Fibroblast of peridontal ligament (primary cell): ENCODE data around the gene FOXJ1.

ENCODE experiments used
- DNase-seq: peaks from one replicate; pipeline ENCODE4 v3.0.0-alpha.2; 2010; ENCODE audit errors: extremely low read depth

FOXJ1 gene

DNA sequence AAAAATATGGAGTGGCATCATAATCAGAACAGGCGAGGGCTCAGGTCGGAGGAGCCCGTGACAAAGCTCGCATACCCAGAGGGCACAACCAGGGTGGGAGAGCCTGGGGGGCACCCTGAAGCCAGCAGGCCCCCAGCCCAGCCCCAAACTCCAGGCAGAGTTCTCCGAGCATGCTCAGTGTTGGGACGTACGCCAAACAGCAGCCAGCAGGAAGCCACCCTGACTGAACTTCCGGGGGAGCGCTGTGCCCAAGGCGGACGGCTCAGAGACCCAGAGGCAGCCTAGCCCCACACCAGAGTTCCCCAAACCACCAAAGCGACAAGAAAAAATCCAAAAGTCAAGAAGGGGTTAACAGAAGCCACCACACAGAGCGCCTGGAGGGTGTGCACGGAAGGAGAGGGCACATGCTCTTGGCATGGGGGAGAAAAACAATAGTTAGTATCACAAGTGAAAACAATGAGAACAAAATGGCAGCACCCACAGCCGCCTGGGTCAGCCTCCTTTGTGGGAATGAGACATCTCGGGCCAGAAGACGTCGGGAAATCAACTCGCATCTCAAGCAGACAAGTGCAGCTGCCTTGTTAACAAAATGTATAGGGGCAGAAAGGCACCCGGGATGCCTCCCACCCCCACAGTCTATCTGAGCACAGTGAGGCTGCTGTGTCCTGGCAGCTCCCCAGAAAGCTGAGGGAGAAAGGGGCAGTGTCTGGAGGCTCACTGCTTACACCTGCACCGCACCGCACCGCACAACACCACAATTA is 49.3 kb downstream of the FOXJ1 start:
- DNase-seq, result no peak

DNA sequence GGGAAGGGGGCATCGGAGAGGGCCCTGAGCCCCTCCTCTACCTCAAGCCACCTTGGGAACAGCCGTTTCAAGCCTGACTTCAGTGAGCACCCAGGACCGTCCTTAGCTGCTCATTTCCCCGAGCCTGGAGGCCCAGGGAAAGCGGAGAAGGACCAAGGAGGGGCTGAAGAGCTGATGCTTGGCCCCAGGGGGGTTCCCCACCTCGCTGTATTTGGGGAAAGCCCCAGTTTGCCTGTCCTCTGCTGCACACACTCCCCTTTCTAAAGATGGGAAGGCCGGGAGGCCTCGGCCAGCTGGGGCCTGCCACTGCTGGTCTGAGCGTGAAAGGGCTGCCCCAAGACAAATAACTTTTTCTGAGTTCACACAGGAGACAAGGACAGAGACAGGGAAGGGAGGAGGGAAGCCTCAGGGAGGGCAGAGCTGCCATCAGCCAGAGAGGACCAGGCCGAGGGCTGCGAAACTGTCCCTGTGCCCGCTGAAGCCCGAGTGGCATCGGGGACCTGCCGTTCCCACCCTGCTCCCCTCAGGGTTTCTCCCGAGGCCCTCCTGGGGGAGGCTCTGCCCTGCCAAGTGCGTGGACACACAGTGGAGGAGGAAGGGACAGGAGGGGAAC is 50.4 kb downstream of the FOXJ1 start:
- no peak for DNase-seq

DNA sequence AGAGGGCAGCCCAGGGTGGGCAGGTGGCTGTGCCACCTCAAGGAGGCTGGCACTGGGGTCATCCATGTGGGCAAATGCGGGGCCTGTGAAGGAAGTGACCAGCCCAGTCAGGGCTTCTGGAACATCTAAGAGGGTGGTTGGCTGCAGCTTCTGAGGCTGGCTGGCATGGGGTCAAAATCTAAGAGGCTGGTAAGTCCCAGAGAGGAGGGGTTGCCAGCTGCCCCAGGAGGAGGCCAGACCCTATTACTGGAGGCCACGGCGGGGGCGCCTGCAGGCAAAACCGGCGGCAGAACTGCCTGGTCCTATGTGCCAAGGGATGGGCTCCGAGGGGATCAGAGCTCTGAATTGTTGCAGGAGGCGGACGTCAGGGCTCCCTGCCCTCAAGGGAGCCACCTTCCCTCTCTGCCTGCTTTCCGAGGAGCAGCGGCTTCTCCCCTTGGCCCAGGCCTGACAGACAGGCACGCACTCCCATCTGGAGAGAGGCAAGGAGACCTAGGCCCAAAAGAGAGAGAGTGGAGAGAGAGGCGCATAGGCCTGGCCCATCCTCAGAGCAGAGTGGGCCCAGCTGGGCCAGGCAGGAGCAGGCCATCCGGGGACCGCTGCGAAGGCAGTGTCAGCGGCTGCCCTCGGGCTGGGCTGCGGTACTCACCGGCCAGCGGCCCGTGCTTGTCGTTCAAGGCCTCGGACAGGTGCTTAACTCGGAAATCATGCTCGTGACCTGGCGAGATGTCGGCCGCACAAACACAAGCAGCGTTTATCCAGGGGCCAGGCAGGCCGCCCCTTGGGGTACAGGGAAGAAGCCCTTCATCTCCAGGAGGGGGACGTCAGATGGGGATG is 51.1 kb downstream of the FOXJ1 start:
- no peak for DNase-seq

DNA sequence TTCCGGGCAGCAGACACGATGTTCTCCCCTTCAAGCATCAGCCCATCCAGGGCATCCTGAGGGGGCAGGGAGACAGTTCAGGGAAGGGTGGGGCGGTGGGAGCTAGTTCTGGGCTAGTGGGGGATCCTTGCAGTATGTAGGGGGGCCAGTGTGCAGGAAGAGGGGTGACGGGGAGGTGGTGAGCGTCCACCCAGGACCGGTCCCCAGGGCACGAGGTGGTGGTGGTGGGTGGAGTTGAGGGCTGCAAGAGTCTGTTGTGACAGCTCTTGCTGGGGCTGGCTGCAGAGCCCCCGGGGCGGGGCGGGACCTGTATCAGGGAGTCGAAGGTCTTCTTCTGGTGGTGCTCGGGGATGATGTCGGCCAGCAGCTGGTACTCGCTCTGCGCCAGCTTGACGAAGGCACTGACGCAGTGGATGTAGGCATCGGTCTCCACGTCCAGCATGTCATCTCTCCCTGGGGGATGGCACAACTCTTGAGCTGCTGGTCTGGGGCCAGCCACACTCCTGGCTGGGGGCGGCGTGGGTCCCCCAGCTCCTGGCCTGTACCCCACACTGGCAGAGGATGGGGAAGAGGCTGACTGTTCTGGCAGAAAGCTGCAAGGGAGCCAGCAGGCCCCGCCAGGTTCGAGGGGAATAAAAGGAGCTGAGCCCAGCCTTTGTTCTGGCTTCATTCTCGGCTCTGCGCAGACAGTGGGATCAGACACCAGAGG is 52.0 kb downstream of the FOXJ1 start:
- DNase-seq, result no peak

DNA sequence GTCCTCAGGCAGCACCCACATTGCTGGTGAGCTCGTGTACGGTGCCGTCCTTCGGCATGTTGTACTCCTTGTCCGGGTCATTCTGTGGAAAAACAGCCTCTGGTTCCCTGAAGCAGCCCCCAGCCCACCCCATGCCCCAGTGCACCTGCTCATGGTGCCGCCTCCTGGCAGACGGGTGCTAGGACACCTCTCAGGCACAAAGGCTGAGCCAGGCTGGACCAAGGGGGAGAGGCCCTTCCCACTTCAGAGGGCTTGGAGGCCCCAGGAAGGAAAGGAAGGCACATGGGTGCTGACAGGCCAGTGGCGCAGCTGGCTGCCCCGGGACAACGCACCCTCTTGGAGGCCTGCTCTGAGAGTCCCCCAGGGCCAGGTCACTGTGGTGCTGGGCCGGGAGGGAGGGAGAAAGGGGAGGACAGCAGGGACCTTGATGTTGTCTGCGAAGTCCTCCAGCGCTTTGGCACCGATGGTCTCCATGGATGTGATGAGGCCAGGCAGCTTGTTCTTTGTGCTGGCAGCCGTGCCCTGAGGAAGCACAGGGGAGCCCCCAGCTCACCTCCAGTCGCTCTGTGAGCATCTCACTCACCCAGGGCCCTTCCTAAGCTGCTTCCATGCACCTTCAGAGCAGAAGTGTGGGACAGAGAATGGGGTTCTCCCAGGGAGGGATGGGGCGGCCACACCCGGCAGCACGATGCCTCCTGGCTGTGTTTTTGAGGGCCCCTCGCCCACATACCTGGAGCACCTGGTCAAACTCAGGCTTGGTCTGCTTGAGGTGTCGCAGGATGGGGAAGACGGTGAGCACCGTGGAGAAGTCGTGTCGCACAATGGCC is 52.8 kb downstream of the FOXJ1 start:
- DNase-seq, result no peak

DNA sequence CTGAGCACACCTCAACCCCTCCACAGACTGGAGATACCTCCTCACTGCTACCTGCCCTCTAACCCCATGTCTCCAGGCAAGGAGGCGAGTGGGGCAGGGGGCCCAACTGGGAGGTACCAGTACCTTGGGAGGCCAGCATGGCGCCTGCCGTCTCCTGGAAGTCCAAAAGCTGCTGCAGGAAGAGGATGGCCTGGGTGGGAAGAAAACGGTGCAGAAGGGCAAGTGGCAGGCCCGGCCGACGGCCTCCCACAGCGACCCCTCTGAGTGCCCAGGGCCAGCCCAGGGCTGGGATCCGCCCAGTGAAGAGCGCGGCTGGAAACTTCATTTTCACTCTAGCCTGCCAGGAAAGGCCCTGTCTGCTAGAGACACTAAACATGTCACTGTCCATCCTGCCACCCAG is 53.5 kb downstream of the FOXJ1 start:
- DNase-seq, result no peak

DNA sequence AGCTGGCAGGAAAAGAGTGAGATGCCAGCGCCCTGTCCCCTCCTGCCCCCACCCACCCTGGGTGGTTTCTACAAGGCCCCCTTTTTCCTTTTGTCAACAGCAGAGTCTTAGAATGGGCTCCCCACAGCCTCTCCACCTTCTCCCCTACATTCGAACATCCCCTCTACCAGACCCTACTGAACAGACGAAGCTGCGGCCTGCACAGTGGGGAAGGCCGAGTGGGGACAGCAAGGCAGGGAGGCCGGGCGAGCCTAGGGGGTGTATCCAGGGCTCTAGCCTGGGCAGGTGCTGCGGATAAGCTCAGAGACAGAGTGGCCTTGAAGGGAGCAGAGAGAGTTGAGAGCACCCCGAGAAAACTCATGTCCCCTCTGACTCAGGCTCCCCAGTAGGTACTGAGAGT is 54.7 kb downstream of the FOXJ1 start:
- no peak for DNase-seq
